ENCODE results near the gene RFX2. TPM values are rescaled to one million over a fixed set of nuclear protein-coding genes. Genes with fewer than 3 reads are reported as not detected.

RFX2 gene
- total RNA-seq, 1 donor from 2014 or later, result 7.9 TPM

GRCh38 chr19:6061376-6062130 lies 48.7 kb downstream of the RFX2 start:
- DNase-seq (ENCODE audit: extremely low read depth, low read depth, low spot score), result no peak

- DNase-seq (ENCODE audit: extremely low read depth, low read depth, low spot score), result no peak
Observed at GRCh38 chr19:6060600-6061375, 49.5 kb downstream of the RFX2 start.

- DNase-seq (ENCODE audit: extremely low read depth, low read depth, low spot score), result no peak
Observed at GRCh38 chr19:6059988-6060599, 50.2 kb downstream of the RFX2 start.

GRCh38 chr19:6059396-6059947 lies 50.8 kb downstream of the RFX2 start:
- no peak for DNase-seq (ENCODE audit: extremely low read depth, low read depth, low spot score)

- no peak for DNase-seq (ENCODE audit: extremely low read depth, low read depth, low spot score)
Observed at GRCh38 chr19:6058518-6059201, 51.6 kb downstream of the RFX2 start.

GRCh38 chr19:6057651-6058517 lies 52.4 kb downstream of the RFX2 start:
- no peak for DNase-seq (ENCODE audit: extremely low read depth, low read depth, low spot score)

- peak; percentile 96 for DNase-seq (ENCODE audit: extremely low read depth, low read depth, low spot score)
Observed at GRCh38 chr19:6056801-6057650, 53.3 kb downstream of the RFX2 start.

- DNase-seq (ENCODE audit: extremely low read depth, low read depth, low spot score), result no peak
Observed at GRCh38 chr19:6056282-6056741, 54.0 kb downstream of the RFX2 start.

GRCh38 chr19:6055013-6055795 lies 55.1 kb downstream of the RFX2 start:
- DNase-seq (ENCODE audit: extremely low read depth, low read depth, low spot score), result no peak

- DNase-seq (ENCODE audit: extremely low read depth, low read depth, low spot score), result no peak
Observed at GRCh38 chr19:6048793-6049405, 61.4 kb downstream of the RFX2 start.

- no peak for DNase-seq (ENCODE audit: extremely low read depth, low read depth, low spot score)
Observed at GRCh38 chr19:6048348-6048747, 62.0 kb downstream of the RFX2 start.

GRCh38 chr19:6047741-6048251 lies 62.5 kb downstream of the RFX2 start:
- no peak for DNase-seq (ENCODE audit: extremely low read depth, low read depth, low spot score)

- DNase-seq (ENCODE audit: extremely low read depth, low read depth, low spot score), result no peak
Observed at GRCh38 chr19:6047256-6047655, 63.0 kb downstream of the RFX2 start.

GRCh38 chr19:6045108-6045507 lies 65.2 kb downstream of the RFX2 start:
- no peak for DNase-seq (ENCODE audit: extremely low read depth, low read depth, low spot score)

- no peak for DNase-seq (ENCODE audit: extremely low read depth, low read depth, low spot score)
Observed at GRCh38 chr19:6044056-6044805, 66.1 kb downstream of the RFX2 start.
